Stimulated activated naive B cell treated with anti-CD40 and anti-IgM and Interleukin-4, amounts not matched to agents 10 μg/mL and 1 μg/mL and 100 μg/mL, for 72 hours (primary cell): ENCODE measurements around the gene SCG3.

Experiments used
- ATAC-seq, 2 donors: fragments of 150-1000 bp; cut with Tn5 transposase; replicated peaks; 2 replicates each; pipeline ENCODE4 v1.10.0; 2021; ENCODE audit warnings: moderate library complexity in 1 of 2
- DNase-seq: peaks from one replicate; pipeline ENCODE4 v3.0.0; 2021
- H3K27ac Mint-ChIP-seq: one replicate; pipeline ENCODE4 v1.8.0; 2022; ENCODE audit warnings: mild to moderate bottlenecking, mixed read lengths
- H3K27me3 Mint-ChIP-seq, 2 donors: one replicate each; pipeline ENCODE4 v1.8.0; 2022; ENCODE audit warnings: mixed read lengths in 2 of 2
- H3K36me3 Mint-ChIP-seq, 2 donors: one replicate each; pipeline ENCODE4 v1.8.0; 2022; ENCODE audit warnings: mixed read lengths in 2 of 2, mild to moderate bottlenecking in 1 of 2
- H3K4me1 Mint-ChIP-seq, 2 donors: one replicate each; pipeline ENCODE4 v1.8.0; 2022; ENCODE audit warnings: mixed read lengths in 2 of 2, mild to moderate bottlenecking in 1 of 2
- H3K4me3 Mint-ChIP-seq, 2 donors: one replicate each; pipeline ENCODE4 v1.8.0; 2022; ENCODE audit warnings: mild to moderate bottlenecking in 2 of 2, mixed read lengths in 2 of 2, moderate library complexity in 1 of 2
- H3K9me3 Mint-ChIP-seq, 2 donors: one replicate each; pipeline ENCODE4 v1.8.0; 2022; ENCODE audit warnings: mixed read lengths in 2 of 2, mild to moderate bottlenecking in 1 of 2

The SCG3 gene

DNA sequence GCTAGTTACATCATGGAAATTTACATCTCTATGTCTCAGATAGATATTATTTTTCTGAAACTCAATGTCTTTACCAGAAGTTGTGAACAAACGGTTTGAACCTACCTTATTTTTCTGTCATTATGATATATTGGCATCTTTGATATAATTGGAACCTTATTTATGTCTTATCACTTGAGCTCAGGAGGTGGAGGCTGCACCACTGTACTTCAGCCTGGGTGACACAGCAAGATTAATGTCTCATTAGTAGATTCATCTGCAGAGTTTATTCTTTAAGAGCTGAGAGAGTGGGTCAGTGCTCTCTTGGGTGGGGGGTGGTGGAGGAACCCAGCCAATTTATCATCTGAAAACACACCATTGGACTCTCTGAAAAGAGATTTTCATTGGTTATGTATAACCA is 21.4 kb downstream of the SCG3 start:
- DNase-seq: no peak
- Mint-ChIP-seq H3K27me3 (peaks cover 0 to 4% of the 10 kb centered on the region in 2 donors), H3K27ac (no peak overlapping the region), H3K36me3 (peaks cover 0 to 1% of the 10 kb centered on the region in 2 donors), H3K9me3 (no peaks in the 10 kb centered on the region), H3K4me1 (no peaks in the 10 kb centered on the region), H3K4me3 (no peak overlapping the region)
- no peak for ATAC-seq

DNA sequence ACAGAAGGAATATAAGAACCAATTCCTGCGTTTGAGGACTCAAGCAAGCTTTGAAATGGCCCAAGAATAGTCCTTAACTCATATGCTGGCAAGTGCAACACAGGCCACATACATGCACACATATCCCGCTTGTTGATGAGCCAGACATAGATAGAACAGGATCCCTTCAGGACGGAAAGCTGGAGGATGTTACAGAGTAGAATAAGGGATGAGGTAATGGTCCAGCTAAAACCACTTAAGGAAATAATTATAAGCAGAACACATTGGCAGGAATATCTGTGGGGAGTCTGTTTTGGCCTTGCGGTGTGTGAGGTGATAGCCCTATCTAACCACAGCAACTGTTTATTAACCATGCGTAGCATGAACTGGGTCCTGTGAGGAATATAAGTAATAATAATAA is 25.0 kb downstream of the SCG3 start:
- Mint-ChIP-seq H3K36me3 (peaks cover 0 to 1% of the 10 kb centered on the region in 2 donors), H3K27me3 (no peaks in the 10 kb centered on the region), H3K9me3 (no peaks in the 10 kb centered on the region), H3K4me1 (no peaks in the 10 kb centered on the region), H3K27ac (no peak overlapping the region), H3K4me3 (no peak overlapping the region)
- ATAC-seq: no peak
- no peak for DNase-seq

DNA sequence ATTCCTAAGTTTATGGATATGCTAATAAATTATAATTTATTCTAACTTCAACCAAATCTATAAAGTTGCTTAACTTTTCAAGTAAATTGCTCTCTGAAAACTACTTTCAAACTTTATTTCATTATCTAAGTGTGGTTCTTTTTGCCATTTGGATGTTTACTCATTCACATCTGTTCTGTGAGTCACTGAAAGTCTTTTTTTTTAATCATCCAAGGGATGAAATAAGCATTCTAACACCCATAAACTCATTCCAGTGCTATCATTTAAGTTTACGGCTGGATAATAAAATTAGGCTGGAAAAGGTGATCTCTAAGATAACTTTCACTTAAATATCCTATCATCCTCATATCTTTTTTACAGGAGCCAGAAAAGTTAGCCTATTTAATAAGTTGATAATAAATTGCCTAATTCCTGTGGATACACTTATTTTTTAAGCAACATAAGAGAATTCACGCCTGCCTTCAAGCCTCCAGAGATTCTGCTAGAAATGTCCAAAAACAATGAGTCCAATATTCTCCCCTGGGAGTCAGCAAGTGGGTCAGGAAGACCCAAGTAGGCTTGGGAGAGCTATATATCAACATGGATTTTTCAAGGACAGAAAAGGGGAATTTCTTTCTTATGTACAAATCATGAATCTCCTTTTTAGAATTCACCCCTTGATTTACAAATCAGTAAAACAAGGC is 25.8 kb downstream of the SCG3 start:
- DNase-seq (no peak), ATAC-seq (no peak)
- Mint-ChIP-seq H3K36me3 (no peaks in the 10 kb centered on the region), H3K4me3 (no peak overlapping the region), H3K27ac (no peak overlapping the region), H3K9me3 (no peaks in the 10 kb centered on the region), H3K4me1 (no peaks in the 10 kb centered on the region), H3K27me3 (no peaks in the 10 kb centered on the region)

DNA sequence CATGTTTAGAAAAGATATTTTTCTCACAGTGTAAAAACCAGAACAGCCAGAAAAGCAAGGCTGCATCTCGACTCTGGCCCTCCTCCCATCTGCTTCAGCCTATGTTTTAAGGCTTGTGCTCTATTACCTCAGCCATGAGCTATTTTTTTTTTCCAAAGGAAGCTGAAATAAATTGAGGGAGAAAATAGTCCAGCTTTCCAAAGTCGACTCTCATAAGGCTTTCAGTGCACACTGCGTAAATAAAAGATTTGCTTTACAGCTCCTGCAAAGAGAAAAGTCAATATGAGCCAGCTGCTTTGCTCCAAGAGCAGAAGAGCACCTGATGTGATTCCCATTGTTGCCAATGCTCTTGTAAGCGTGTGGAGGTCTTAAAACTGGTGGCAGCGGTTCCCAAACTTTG is 26.7 kb downstream of the SCG3 start:
- Mint-ChIP-seq H3K4me1 (no peaks in the 10 kb centered on the region), H3K36me3 (peaks cover 1 to 2% of the 10 kb centered on the region in 2 donors), H3K27me3 (no peaks in the 10 kb centered on the region), H3K4me3 (no peak overlapping the region), H3K27ac (no peak overlapping the region), H3K9me3 (no peaks in the 10 kb centered on the region)
- ATAC-seq (no peak), DNase-seq (no peak)

DNA sequence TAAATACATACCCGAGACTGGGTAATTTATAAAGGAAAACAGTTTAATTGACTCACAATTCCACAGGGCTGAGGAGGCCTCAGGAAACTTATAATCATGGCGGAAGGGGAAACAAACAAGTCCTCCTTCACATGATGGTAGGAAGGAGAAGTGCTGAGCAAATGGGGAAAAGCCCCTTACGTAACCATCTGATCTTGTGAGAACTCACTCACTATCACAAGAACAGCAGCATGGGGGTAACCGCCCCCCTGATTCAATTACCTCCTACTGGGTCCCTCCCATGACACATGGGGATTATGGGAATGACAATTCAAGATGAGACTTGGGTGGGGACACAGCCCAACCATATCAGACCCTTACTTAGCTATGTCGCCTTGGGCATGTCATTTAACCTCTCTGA is 27.7 kb downstream of the SCG3 start:
- DNase-seq (no peak), ATAC-seq (no peak)
- Mint-ChIP-seq H3K4me3 (no peak overlapping the region), H3K27ac (no peak overlapping the region), H3K27me3 (no peaks in the 10 kb centered on the region), H3K4me1 (no peaks in the 10 kb centered on the region), H3K9me3 (no peaks in the 10 kb centered on the region), H3K36me3 (peaks cover 2 to 3% of the 10 kb centered on the region in 2 donors)

DNA sequence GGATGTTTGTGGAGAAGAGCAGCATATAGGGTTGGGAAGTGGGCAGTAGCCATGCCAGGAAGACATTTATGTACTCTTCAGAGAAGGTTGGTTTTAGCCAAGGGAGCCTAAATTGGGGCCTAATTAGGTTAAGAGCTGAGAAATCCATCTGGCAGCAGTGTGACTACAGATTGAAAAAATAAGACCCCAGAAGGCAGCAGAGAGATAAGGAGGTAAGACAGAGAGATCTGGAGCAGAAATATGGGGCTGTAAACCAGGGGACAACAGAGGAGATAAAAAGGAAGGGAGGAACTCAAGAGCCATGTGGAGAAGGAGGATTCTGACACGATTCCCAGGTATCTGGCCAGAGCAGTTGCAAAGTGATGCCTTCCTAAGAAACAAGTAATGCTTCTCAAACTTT is 32.9 kb downstream of the SCG3 start:
- Mint-ChIP-seq H3K27me3 (no peaks in the 10 kb centered on the region), H3K9me3 (no peaks in the 10 kb centered on the region), H3K4me3 (no peak overlapping the region), H3K4me1 (no peaks in the 10 kb centered on the region), H3K36me3 (peaks cover 2 to 3% of the 10 kb centered on the region in 2 donors), H3K27ac (no peak overlapping the region)
- DNase-seq (no peak), ATAC-seq (no peak)

DNA sequence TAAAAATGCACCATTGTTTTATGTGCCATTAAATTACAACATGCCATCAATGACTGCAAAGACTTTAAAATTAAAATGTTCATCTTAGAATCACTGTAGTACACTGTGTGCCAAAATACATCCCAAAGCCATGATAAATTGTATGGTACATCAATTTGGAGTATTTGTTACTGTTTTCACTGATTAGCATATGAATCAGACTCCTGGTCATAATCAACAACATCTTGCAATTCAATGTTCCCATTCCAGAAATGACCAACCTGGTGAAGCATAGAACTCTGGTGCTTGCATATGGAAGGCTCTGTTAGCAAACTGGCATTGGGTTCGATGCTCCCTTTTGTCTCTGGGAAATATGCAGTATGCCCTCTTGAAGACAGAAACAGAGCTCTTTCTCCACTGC is 33.6 kb downstream of the SCG3 start:
- H3K27ac Mint-ChIP-seq: no peak overlapping the region

DNA sequence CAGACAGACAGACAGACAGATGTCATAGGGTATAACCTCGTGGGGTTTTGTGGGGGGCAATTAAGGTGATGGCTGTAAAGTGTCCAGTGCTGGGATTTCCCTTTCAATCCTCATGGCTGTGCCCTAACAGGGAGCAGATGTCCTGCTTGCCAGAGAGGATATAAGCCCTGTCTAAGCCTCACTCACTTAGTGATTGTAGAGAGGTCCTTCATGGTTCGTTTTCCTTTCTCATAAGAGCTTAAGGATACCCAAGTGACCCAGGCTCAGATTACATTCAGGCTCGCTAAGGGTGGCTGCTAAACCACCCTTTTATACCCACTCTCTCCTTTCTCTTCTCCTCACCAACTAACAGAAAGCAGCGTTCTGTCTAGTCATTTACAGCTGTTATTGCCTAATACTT is 36.9 kb downstream of the SCG3 start:
- Mint-ChIP-seq H3K4me3 (no peak overlapping the region), H3K27ac (no peak overlapping the region), H3K9me3 (no peaks in the 10 kb centered on the region)

More for the DNA sequence above, 33.6 kb downstream of the SCG3 start:
- H3K27me3 Mint-ChIP-seq: no peaks in the 10 kb centered on the region
- H3K36me3 Mint-ChIP-seq: peaks cover 2 to 3% of the 10 kb centered on the region in 2 donors
- peaks cover 0 to 1% of the 10 kb centered on the region in 2 donors for H3K4me1 Mint-ChIP-seq
- ATAC-seq (no peak), DNase-seq (no peak)
- no peak overlapping the region for H3K4me3 Mint-ChIP-seq
- H3K9me3 Mint-ChIP-seq: no peaks in the 10 kb centered on the region

DNA sequence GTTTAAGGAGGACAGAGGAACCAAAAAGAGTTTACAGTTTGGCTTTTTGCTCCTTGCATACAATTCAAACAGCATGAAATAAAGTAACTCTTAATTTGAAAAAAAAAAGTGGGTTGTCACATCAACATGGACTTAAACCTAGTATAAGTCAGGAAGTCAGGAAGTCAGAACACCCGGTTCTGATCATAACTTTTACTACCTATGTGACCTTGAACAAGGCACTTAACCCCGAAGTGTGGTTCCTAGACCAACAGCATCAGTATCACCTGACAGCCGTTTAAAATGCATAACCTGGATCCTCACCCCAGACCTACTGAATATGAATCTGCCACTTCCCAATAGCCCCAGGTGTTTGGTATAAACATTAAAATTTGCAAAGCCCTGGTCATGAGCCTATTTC is 37.4 kb downstream of the SCG3 start:
- DNase-seq (no peak), ATAC-seq (no peak)
- Mint-ChIP-seq H3K9me3 (no peaks in the 10 kb centered on the region), H3K4me1 (peaks cover 12 to 20% of the 10 kb centered on the region in 2 donors), H3K27ac (no peak overlapping the region), H3K4me3 (no peak overlapping the region), H3K27me3 (no peaks in the 10 kb centered on the region), H3K36me3 (peaks cover 5 to 15% of the 10 kb centered on the region in 2 donors)

More for the DNA sequence above, 36.9 kb downstream of the SCG3 start:
- Mint-ChIP-seq H3K4me1 (peaks cover 12 to 20% of the 10 kb centered on the region in 2 donors), H3K36me3 (peaks cover 5 to 15% of the 10 kb centered on the region in 2 donors), H3K27me3 (no peaks in the 10 kb centered on the region)
- ATAC-seq (no peak), DNase-seq (no peak)

DNA sequence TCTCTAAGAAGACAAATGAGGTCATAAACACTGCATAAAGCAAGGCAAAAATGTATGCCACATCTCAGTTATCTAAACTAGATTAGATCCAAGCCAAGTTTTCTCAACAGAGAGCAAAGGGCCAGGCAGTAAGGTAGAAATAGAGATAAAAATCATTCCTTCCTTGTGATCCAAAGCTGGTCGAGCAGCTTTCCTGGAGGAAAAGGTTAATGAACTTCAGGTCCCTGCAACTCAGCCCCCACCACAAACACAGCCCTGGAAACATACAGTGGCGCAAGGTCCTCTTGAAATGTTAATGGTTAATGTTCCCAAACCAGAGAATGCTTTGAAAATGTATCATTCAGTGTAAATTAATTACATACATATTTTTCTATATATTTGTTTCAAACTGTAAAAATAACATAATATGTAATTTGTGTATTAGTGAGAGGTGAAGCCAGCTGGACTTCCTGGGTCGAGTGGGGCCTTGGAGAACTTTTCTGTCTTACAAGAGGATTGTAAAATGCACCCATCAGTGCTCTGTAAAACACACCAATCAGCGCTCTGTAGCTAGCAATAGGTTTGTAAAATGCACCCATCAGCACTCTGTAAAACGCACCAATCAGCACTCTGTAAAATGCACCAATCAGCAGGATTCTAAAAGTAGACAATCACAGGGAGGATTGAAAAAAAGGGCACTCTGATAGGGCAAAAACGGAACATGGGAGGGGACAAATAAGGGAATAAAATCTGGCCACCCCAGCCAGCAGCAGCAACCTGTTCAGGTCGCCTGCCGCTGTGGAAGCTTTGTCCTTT is 39.1 kb downstream of the SCG3 start:
- ATAC-seq (no peak), DNase-seq (no peak)
- Mint-ChIP-seq H3K4me1 (peaks cover 13 to 30% of the 10 kb centered on the region in 2 donors), H3K27me3 (no peaks in the 10 kb centered on the region), H3K36me3 (peaks cover 5 to 15% of the 10 kb centered on the region in 2 donors), H3K27ac (no peak overlapping the region), H3K4me3 (no peak overlapping the region), H3K9me3 (no peaks in the 10 kb centered on the region)

DNA sequence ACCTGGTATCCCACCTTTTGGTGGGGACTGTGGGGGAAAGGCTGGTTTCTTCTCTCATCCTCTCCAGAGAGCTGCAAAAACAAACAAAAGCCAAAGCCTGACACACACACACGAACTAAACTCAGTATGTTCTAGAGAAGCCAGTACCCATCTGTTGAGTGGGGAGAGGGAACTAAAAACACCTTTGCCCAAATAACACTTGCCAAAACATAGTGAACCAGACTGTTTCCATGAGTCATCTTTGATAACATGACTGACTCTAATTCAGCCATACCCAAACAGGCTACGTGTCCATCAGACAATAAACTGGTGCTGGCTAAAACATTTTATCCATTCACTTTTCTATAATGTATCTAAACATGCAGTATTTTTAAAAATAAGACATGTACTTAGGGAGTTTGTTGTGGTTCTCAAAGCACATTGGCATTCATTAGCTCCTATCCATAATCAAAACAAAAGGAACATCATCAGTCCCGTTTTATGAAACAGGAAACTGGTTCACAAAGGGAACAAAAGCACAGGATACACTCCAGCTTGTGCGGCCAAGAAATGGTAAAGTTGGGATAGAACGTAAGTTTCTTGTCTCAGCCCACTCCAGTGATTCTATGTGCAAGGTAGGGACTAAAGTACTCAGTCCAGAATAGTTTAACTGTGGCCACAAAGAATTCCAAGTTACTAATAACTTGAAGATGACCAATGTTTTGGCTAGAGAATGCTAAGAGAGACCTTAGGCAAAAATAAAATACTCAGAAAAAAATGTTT is 40.1 kb downstream of the SCG3 start:
- DNase-seq (no peak), ATAC-seq (peak; percentile 71 to 73)
- no peaks in the 10 kb centered on the region for H3K9me3 Mint-ChIP-seq
- no peaks in the 10 kb centered on the region for H3K27me3 Mint-ChIP-seq
- peaks cover 5 to 15% of the 10 kb centered on the region in 2 donors for H3K36me3 Mint-ChIP-seq
- H3K4me3 Mint-ChIP-seq: no peak overlapping the region
- H3K27ac Mint-ChIP-seq: peak overlapping the region; percentile 47
- H3K4me1 Mint-ChIP-seq: peaks cover 16 to 35% of the 10 kb centered on the region in 2 donors

DNA sequence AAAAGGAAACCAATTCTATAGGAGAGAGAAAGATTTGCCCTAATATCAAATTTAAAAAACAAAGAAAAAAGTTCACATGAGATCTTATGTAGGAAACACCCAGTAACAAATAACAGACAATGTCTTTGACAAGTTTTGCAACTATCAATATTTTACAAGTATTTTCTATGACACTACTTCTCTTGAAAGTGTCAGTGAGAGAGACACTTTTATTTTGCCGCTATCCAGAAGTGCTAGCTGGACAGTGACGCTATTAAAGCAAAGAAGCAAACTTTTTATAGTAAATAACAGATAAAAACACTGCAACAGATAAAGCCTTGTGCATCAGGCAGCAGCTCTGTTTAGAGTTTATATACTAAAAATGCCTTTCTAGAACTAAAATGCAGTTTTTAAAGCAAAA is 42.9 kb downstream of the SCG3 start:
- no peak for DNase-seq
- Mint-ChIP-seq H3K27ac (no peak overlapping the region), H3K27me3 (no peaks in the 10 kb centered on the region), H3K36me3 (peaks cover 5 to 22% of the 10 kb centered on the region in 2 donors), H3K4me3 (no peak overlapping the region), H3K4me1 (peaks cover 35 to 63% of the 10 kb centered on the region in 2 donors), H3K9me3 (no peaks in the 10 kb centered on the region)
- no peak for ATAC-seq

DNA sequence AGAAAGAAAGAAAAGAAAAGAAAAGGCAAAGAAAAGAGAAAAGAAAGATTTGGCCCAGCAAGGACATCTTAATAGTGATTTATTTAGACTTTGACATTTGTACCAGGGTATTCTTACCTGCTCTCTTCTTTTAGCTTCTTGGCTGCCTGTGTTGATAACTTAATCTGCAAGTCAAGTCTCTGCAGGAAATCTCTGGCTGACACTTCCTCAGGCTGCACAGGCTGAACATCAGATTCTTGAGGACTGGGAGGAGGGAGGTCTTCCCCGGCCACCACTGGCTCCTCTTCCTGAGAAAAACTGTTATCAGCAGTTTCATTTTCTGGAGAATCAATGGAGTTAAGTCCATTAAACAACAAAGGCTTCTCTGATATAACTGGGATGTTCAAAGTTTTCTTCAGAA is 43.4 kb downstream of the SCG3 start:
- Mint-ChIP-seq H3K27me3 (no peaks in the 10 kb centered on the region), H3K4me1 (peaks cover 37 to 66% of the 10 kb centered on the region in 2 donors), H3K9me3 (no peaks in the 10 kb centered on the region), H3K36me3 (peaks cover 5 to 23% of the 10 kb centered on the region in 2 donors), H3K4me3 (no peak overlapping the region), H3K27ac (peak overlapping the region; percentile 69)
- ATAC-seq (no peak), DNase-seq (no peak)

DNA sequence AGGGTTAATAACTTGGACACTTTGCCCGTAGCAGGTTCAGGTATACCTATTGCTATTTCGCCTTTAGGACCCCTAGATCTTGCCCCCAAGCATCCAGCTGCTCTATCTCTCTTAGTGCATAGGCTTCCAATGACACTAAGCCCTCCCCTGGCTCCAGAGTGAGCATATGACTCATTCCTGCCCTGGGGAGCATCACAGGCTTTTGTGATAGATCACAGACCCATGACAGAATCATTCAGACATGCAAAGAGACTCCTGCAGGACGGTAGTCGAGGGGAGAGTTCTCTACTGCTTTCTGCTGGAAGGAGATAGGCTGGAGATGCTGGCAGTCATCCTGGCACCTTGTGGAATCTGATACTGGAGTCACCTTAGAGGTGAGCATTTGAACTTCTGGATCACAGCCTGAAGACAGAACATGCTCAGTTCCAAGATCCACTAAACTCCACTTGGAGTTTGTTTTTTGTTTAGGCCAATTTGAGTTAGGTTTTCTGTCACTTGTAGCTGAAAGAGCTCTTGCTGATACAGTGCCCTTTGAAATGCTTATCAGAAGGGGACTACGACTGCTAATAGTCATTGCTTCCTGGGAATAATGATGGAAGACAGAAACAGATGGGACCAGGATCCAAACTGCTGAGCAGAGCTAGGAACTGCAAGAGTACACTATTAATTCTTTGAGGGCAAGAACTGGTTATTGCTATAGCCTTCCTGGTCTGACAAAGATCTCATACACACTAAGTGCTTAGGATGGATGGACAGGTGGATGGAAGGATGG is 45.2 kb downstream of the SCG3 start:
- Mint-ChIP-seq H3K27me3 (no peaks in the 10 kb centered on the region), H3K36me3 (peaks cover 5 to 25% of the 10 kb centered on the region in 2 donors), H3K9me3 (no peaks in the 10 kb centered on the region), H3K4me3 (peak overlapping the region in 1 of 2 donors; percentile 1), H3K27ac (peak overlapping the region; percentile 38), H3K4me1 (peaks cover 43 to 73% of the 10 kb centered on the region in 2 donors)
- DNase-seq: peak; percentile 49
- ATAC-seq: peak; percentile 97 to 99
